Measurements from ENCODE around the gene IQGAP2. TPM values are rescaled to one million over a fixed set of nuclear protein-coding genes. Genes with fewer than 3 reads are reported as not detected.
"Not testable (repeated sequence)": the region's sequence is repeated elsewhere in the genome, so short reads cannot be mapped to it uniquely, and the experiment has no call there.

Gene IQGAP2, protein sequence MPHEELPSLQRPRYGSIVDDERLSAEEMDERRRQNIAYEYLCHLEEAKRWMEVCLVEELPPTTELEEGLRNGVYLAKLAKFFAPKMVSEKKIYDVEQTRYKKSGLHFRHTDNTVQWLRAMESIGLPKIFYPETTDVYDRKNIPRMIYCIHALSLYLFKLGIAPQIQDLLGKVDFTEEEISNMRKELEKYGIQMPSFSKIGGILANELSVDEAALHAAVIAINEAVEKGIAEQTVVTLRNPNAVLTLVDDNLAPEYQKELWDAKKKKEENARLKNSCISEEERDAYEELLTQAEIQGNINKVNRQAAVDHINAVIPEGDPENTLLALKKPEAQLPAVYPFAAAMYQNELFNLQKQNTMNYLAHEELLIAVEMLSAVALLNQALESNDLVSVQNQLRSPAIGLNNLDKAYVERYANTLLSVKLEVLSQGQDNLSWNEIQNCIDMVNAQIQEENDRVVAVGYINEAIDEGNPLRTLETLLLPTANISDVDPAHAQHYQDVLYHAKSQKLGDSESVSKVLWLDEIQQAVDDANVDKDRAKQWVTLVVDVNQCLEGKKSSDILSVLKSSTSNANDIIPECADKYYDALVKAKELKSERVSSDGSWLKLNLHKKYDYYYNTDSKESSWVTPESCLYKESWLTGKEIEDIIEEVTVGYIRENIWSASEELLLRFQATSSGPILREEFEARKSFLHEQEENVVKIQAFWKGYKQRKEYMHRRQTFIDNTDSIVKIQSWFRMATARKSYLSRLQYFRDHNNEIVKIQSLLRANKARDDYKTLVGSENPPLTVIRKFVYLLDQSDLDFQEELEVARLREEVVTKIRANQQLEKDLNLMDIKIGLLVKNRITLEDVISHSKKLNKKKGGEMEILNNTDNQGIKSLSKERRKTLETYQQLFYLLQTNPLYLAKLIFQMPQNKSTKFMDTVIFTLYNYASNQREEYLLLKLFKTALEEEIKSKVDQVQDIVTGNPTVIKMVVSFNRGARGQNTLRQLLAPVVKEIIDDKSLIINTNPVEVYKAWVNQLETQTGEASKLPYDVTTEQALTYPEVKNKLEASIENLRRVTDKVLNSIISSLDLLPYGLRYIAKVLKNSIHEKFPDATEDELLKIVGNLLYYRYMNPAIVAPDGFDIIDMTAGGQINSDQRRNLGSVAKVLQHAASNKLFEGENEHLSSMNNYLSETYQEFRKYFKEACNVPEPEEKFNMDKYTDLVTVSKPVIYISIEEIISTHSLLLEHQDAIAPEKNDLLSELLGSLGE (N-terminal part only)
- 10 to 100 TPM; 62.7 to 72.1 TPM for total RNA-seq

DNA sequence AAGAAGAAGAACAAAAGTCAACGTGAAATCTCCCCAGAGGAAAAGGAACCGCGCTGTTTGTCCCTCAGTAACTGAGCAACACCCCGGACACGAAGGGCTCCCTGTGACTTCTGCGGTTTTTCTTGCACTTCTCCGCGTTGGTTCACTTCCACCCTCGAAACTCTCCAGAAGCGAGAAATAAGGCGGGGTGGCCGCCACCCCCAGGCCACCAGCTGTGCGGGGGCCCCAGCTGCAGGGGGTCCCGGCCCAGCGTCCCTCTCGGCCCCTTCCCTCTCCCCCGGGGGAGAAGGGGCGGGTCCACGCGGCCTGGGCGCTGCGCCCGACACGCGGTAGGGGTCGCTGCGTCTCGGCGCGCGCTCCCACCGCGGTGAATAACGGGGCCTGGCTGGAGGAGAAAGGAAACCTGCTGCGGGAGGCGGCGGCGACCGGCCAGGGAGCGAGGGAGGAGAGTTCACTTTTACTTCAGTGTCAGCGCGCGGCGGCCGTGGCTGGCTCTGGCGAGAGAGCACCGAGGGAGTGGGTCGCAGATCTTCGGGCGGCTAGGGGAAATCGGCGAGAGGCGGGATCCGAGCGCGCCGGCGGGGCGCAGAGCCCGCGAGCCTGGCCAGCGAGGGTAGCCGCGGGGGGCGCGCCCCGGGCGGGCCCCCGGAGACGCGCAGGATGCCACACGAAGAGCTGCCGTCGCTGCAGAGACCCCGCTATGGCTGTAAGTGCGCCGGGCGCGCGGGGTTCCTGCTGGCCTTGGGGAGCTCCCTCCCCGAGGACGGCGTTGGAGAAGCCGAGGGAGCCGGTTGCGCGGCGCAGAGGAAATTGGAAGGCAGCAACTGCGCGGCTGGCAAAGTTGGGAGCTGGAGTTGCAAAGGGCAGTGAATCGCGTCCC is at the start of gene IQGAP2:
Gene IQGAP2 (plus strand): TSS at position 400 of the 880 bp plus-strand sequence. CDS start 261 bp downstream, at position 661.
- DNase-seq (peak; percentile 91), ATAC-seq (peak; percentile 63)
- ChIA-PET CTCF (interaction anchor here (0.7 to 8.5 kb wide), 41 partner anchors 9 to 452 kb away, joined by 3 to 114 read pairs (median 4); no protein-coding TSS in a partner anchor), POLR2A (interaction anchor here (0.7 to 4.6 kb wide), 19 partner anchors 9 to 180 kb away, joined by 3 to 64 read pairs (median 4); no protein-coding TSS in a partner anchor)
- H3K36me3 Mint-ChIP-seq (ENCODE audit: low read depth), result peaks cover 20% of the 10 kb centered on the region
- peak within 1 kb of the TSS; percentile 89 for H3K4me3 Mint-ChIP-seq
- H3K9me3 Mint-ChIP-seq (ENCODE audit: insufficient read depth), result no peaks in the 10 kb centered on the region
- H3K27ac Mint-ChIP-seq, result peak within 1 kb of the TSS; percentile 98
- peaks cover 57% of the 10 kb centered on the region for H3K4me1 Mint-ChIP-seq (ENCODE audit: low read depth)
- peaks cover 4% of the 10 kb centered on the region for H3K27me3 Mint-ChIP-seq (ENCODE audit: low read depth)

DNA sequence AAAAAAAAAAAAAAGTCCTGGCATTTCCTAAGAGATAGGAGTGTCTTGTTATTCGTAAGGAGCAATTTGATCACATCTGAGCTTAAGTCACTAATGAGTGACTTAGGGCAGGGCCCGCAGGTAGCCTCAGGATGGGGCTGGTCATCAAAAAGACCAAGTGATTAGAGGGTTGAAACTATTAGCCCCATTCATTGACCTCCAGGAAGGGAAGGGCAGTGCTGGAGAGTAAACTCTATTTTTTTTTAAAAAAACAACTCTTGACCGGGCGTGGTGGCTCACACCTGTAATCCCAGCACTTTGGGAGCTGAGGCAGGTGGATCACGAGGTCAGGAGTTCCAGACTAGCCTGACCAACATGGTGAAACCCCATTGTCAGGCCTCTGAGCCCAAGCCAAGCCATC is 46.2 kb upstream of the IQGAP2 start:
- no peak for ATAC-seq
- ChIA-PET POLR2A (no interaction called here), CTCF (no interaction called here)
- H3K27ac Mint-ChIP-seq, result no peak overlapping the region
- H3K27me3 Mint-ChIP-seq (ENCODE audit: low read depth), result no peaks in the 10 kb centered on the region
- H3K36me3 Mint-ChIP-seq (ENCODE audit: low read depth), result no peaks in the 10 kb centered on the region
- H3K4me3 Mint-ChIP-seq, result no peak overlapping the region
- peaks cover 3% of the 10 kb centered on the region for H3K4me1 Mint-ChIP-seq (ENCODE audit: low read depth)
- no peaks in the 10 kb centered on the region for H3K9me3 Mint-ChIP-seq (ENCODE audit: insufficient read depth)
- DNase-seq, result no peak

DNA sequence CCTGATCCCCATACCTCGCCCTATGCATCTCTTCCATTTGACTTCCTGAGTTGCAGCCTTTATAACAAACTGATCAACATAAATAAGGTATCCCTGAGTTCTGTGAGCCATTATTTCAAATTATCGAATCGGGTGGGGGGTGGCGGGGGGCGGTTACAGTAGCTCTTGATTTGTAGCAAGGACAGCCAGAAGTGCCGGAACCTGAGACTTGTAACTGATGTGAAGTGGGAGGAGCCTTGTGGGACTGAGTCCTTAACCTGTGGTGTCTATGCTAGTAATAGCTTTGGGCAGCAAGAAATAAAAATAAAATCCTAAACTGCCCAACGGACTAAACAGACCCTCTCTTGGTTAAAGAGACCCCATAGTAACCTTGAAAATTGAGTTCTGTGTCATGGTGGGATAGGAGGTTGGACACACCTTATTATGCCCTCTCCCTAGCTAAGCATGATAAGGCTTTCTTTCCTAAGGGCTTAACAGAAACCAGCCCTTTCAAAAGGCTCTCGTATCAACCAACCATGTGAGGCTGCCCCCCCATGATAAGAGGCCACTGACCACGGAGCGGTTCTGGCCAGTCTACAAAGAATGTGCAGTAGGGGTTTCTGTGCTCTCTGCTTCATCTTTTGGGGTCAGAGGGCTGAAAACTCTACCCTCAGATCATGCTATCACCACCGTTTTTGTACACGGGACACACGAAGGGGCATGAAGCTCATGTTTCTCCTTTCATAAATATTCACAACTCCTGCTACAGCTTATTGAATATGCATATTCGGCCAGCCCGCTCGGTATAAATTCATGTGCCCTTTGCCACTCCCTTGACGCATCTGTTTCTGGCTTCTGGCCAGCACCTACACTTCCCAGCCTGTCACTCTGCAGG is 39.5 kb upstream of the IQGAP2 start:
- no peak overlapping the region for H3K27ac Mint-ChIP-seq
- no peaks in the 10 kb centered on the region for H3K36me3 Mint-ChIP-seq (ENCODE audit: low read depth)
- ATAC-seq, result no peak
- no peaks in the 10 kb centered on the region for H3K9me3 Mint-ChIP-seq (ENCODE audit: insufficient read depth)
- H3K27me3 Mint-ChIP-seq (ENCODE audit: low read depth), result peaks cover 3% of the 10 kb centered on the region
- ChIA-PET CTCF (no interaction called here), POLR2A (no interaction called here)
- peaks cover 12% of the 10 kb centered on the region for H3K4me1 Mint-ChIP-seq (ENCODE audit: low read depth)
- no peak overlapping the region for H3K4me3 Mint-ChIP-seq
- no peak for DNase-seq

DNA sequence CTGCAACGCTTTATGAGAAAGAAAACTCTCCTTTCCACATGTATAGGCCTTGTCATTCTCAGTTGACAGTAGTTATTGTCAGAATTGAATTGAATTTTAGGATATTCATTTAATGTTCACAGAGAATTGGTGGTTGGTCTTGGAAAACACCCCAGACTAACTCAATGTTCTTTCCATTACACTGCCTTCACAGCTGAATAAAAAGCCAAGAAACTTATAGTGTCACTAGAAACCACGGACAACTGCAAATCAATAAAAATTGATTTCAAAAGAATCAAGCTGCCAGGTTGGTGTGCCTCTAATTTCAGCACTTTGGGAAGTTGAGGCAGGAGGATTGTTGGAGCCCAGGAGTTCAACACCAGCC is 38.9 kb upstream of the IQGAP2 start:
- Mint-ChIP-seq H3K36me3 (ENCODE audit: low read depth) (no peaks in the 10 kb centered on the region), H3K4me1 (ENCODE audit: low read depth) (peaks cover 15% of the 10 kb centered on the region), H3K27ac (no peak overlapping the region), H3K4me3 (no peak overlapping the region), H3K9me3 (ENCODE audit: insufficient read depth) (no peaks in the 10 kb centered on the region), H3K27me3 (ENCODE audit: low read depth) (peaks cover 3% of the 10 kb centered on the region)
- DNase-seq (no peak), ATAC-seq (no peak)
- CTCF ChIA-PET, result interaction anchor here (0.5 kb wide), 1 partner anchor 219 kb away, joined by 3 read pairs; no protein-coding TSS in a partner anchor
- POLR2A ChIA-PET, result no interaction called here

DNA sequence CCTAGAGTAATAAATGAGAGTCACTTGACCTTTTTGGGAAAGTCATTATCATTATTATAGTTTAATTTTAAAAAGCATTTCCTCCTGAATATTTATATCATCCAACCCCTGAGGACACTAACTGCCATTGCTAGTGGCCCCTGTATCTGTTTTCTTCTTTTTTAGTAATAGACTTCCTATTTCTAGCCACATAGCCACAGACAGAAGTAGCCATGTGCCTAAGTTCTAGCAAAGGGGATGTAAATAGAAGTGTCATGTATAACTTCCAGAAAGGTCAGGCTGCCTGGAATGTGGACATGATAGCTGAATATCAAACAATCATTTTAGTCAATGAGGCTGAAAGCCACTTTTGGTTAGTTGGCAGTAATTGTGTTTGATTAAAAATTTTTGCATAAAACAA is 37.5 kb upstream of the IQGAP2 start:
- H3K4me1 Mint-ChIP-seq (ENCODE audit: low read depth), result peaks cover 18% of the 10 kb centered on the region
- H3K36me3 Mint-ChIP-seq (ENCODE audit: low read depth), result no peaks in the 10 kb centered on the region
- H3K27me3 Mint-ChIP-seq (ENCODE audit: low read depth), result peaks cover 3% of the 10 kb centered on the region
- ATAC-seq (no peak), DNase-seq (no peak)
- no peak overlapping the region for H3K4me3 Mint-ChIP-seq
- no peak overlapping the region for H3K27ac Mint-ChIP-seq
- no peaks in the 10 kb centered on the region for H3K9me3 Mint-ChIP-seq (ENCODE audit: insufficient read depth)
- POLR2A ChIA-PET, result no interaction called here
- CTCF ChIA-PET, result no interaction called here

DNA sequence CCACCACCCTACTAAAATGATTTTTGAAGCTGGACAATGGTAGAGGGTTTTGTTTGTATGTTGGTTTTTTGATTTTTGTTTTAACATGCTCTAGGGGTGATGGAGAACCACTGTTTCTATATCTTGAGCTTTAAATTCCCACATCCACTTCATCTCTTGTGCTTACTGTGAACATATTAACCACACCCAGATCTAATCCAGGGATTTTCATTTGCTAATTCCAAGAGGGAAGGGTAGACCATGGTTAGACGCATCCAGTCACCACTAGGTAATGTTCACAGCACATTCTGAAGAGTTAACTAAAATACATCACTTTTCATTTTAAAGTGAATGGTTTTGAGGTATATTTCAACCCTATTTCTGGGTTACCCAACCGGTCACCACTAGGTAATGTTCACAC is 36.5 kb upstream of the IQGAP2 start:
- POLR2A ChIA-PET, result no interaction called here
- H3K36me3 Mint-ChIP-seq (ENCODE audit: low read depth), result no peaks in the 10 kb centered on the region
- H3K4me3 Mint-ChIP-seq, result no peak overlapping the region
- peaks cover 15% of the 10 kb centered on the region for H3K4me1 Mint-ChIP-seq (ENCODE audit: low read depth)
- CTCF ChIA-PET, result interaction anchor here (1.1 kb wide), 2 partner anchors 155 to 181 kb away, joined by 3 to 5 read pairs; no protein-coding TSS in a partner anchor
- H3K27ac Mint-ChIP-seq, result no peak overlapping the region
- ATAC-seq (no peak), DNase-seq (no peak)
- H3K9me3 Mint-ChIP-seq (ENCODE audit: insufficient read depth), result no peaks in the 10 kb centered on the region
- peaks cover 3% of the 10 kb centered on the region for H3K27me3 Mint-ChIP-seq (ENCODE audit: low read depth)

DNA sequence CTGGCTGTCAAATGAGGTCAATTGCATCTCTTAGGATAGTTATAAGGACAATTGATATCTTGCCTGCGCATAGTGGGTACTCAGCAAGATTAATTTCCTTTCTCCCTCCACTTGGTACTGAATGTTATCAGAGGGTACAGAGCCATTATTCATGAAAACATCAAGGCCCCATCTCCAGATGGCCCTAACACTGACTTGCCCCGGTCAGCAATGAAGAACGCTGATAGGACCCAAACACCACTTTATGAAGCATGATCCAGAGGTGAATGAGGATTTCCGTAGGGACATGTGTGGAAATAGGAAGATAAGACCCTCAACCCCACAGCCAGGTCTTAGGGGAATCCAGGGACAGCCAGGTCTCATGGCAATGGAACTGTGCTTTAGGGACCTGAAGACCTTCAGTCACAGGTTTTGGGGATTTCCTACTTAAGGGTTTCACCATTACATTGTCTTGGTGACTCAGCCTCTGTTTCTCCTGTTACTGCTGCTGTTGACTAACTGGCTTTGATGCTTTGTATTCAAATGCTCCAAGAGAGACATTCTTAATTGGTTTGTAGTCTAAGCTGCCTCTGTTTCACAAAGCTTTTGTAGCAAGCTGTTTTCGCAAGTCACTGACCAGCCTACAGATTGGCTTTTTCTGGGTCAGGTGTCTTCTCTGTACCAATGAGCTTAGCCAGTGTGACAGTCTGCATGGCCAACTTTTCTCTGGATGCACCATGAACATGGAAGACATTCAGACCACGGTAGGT is 35.3 kb upstream of the IQGAP2 start:
- Mint-ChIP-seq H3K4me3 (no peak overlapping the region), H3K9me3 (ENCODE audit: insufficient read depth) (no peaks in the 10 kb centered on the region), H3K27ac (no peak overlapping the region), H3K36me3 (ENCODE audit: low read depth) (no peaks in the 10 kb centered on the region), H3K27me3 (ENCODE audit: low read depth) (peaks cover 3% of the 10 kb centered on the region), H3K4me1 (ENCODE audit: low read depth) (peaks cover 24% of the 10 kb centered on the region)
- ATAC-seq (peak; percentile 33), DNase-seq (no peak)
- ChIA-PET POLR2A (no interaction called here), CTCF (interaction anchor here (0.8 to 1.8 kb wide), 2 partner anchors 35 to 176 kb away, joined by 3 read pairs; partner anchors contain the start of gene IQGAP2)

DNA sequence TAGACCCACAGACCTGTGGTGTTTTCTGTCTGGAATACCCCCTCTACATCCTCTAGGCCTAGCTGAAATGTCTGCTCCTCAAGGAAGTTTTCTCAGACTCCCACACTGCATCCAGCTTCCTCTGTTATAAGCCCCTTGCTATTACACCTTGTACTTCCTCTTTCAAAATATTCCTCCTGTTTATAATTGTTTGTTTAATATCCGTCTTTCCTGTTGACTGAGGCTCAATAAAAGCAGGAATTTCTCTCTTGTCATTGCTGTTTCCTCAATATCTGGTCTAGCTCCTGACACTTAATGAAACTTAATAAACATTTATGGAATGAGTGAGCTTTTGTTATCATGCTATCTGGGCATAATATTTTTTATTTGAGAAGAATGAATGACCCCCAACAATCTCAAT is 34.1 kb upstream of the IQGAP2 start:
- DNase-seq (no peak), ATAC-seq (no peak)
- Mint-ChIP-seq H3K27me3 (ENCODE audit: low read depth) (peaks cover 2% of the 10 kb centered on the region), H3K27ac (no peak overlapping the region), H3K36me3 (ENCODE audit: low read depth) (no peaks in the 10 kb centered on the region), H3K4me3 (no peak overlapping the region), H3K9me3 (ENCODE audit: insufficient read depth) (no peaks in the 10 kb centered on the region), H3K4me1 (ENCODE audit: low read depth) (peaks cover 26% of the 10 kb centered on the region)
- ChIA-PET POLR2A (no interaction called here), CTCF (interaction anchor here (0.8 to 1.8 kb wide), 2 partner anchors 34 to 174 kb away, joined by 3 read pairs; partner anchors contain the start of gene IQGAP2)

DNA sequence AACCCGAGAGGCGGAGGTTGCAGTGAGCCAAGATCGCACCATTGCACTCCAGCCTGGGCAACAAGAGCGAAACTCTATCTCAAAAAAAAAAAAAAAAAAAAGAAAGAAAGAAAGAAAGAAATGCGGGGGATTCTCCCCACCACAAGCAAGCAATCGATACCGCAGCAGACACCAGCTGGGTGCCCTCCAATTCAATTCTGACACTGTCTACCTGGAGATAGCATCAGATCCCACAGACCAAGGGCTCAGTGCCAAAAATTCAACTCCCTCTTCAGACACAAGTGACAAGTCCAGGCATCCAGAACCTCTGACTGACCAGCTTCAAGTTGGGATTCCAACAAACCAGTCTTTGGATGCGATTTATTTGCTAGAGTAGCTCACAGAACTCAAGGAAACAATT is 33.4 kb upstream of the IQGAP2 start:
- H3K27ac Mint-ChIP-seq; POLR2A ChIA-PET; H3K36me3 Mint-ChIP-seq (ENCODE audit: low read depth); ATAC-seq; H3K9me3 Mint-ChIP-seq (ENCODE audit: insufficient read depth); H3K27me3 Mint-ChIP-seq (ENCODE audit: low read depth); DNase-seq; H3K4me3 Mint-ChIP-seq: not testable (repeated sequence)
- CTCF ChIA-PET, result interaction anchor here (0.6 to 1.8 kb wide), 2 partner anchors 174 to 195 kb away, joined by 3 read pairs; no protein-coding TSS in a partner anchor
- peaks cover 26% of the 10 kb centered on the region for H3K4me1 Mint-ChIP-seq (ENCODE audit: low read depth)

DNA sequence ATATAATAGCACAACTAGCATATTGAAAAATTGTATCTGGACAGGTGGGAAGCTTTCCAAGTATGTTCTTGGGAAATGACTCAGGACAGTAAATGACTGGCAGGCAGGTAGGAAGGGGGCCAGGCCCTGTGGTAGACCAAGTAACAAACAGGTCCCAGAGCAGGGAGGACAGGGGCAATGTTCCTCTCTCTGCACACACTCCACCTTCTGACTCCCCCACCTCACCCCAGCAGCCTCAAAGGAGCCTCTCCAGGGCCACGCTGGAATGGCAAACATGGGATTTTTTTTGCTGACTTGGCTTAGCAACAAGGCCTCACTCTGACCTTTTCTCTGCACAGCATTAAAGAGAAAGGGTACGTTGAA is 31.1 kb upstream of the IQGAP2 start:
- ChIA-PET CTCF (no interaction called here), POLR2A (interaction anchor here (1.5 kb wide), 1 partner anchor 30 kb away, joined by 4 read pairs; no protein-coding TSS in a partner anchor)
- Mint-ChIP-seq H3K36me3 (ENCODE audit: low read depth) (no peaks in the 10 kb centered on the region), H3K4me1 (ENCODE audit: low read depth) (peaks cover 28% of the 10 kb centered on the region), H3K27ac (no peak overlapping the region), H3K27me3 (ENCODE audit: low read depth) (no peaks in the 10 kb centered on the region), H3K4me3 (no peak overlapping the region), H3K9me3 (ENCODE audit: insufficient read depth) (no peaks in the 10 kb centered on the region)
- ATAC-seq, result no peak
- no peak for DNase-seq

All from activated CD8-positive, alpha-beta T cell treated with anti-CD3 and anti-CD28 coated beads, Interleukin-2, amount 10 ng/mL, durations not matched to agents 7 days and 5 days (primary cell).